Activated CD4-positive, alpha-beta T cell treated with anti-CD3 and anti-CD28 coated beads, Interleukin-10, Interleukin-2, amounts not matched to agents 100 ng/mL and 50 ng/mL, durations not matched to agents 16 hours and 8 hours (primary cell): ENCODE results near the gene TMEM192.
"Not testable (repeated sequence)": the region's sequence is repeated elsewhere in the genome, so short reads cannot be mapped to it uniquely, and the experiment has no call there.

ENCODE experiments used
- DNase-seq: peaks from one replicate; pipeline ENCODE4 v3.0.0-alpha.2; 2020

The TMEM192 gene

GRCh38 chr4:165112368-165113121 lies at the start of gene TMEM192:
Gene TMEM192 (minus strand): TSS chr4:165112860. CDS start chr4:165112773, 87 bp downstream.
- peak; percentile 95 for DNase-seq

- no peak for DNase-seq
These were observed 46.1 kb upstream of the TMEM192 start for GRCh38 chr4:165158762-165159161.

GRCh38 chr4:165156906-165157305 lies 44.2 kb upstream of the TMEM192 start:
- DNase-seq = no peak

GRCh38 chr4:165154482-165154881 lies 41.8 kb upstream of the TMEM192 start:
- no peak for DNase-seq

GRCh38 chr4:165152527-165152926 lies 39.9 kb upstream of the TMEM192 start:
- DNase-seq = no peak

- no peak for DNase-seq
These were observed 39.1 kb upstream of the TMEM192 start for GRCh38 chr4:165151734-165152133.

- DNase-seq = no peak
These were observed 37.9 kb upstream of the TMEM192 start for GRCh38 chr4:165150545-165150944.

GRCh38 chr4:165138843-165139242 lies 26.2 kb upstream of the TMEM192 start:
- DNase-seq = no peak

GRCh38 chr4:165137205-165137604 lies 24.5 kb upstream of the TMEM192 start:
- no peak for DNase-seq

- no peak for DNase-seq
These were observed 23.9 kb upstream of the TMEM192 start for GRCh38 chr4:165136529-165136928.

- no peak for DNase-seq
These were observed 20.5 kb upstream of the TMEM192 start for GRCh38 chr4:165133150-165133549.

- peak; percentile 76 for DNase-seq
These were observed 18.7 kb upstream of the TMEM192 start for GRCh38 chr4:165131247-165131832.

- no peak for DNase-seq
These were observed 17.3 kb upstream of the TMEM192 start for GRCh38 chr4:165129924-165130323.

- not testable (repeated sequence) for DNase-seq
These were observed 13.3 kb upstream of the TMEM192 start for GRCh38 chr4:165125869-165126499.

- DNase-seq = no peak
These were observed 11.8 kb upstream of the TMEM192 start for GRCh38 chr4:165124488-165124887.

GRCh38 chr4:165118256-165118909 lies 5.7 kb upstream of the TMEM192 start:
- peak; percentile 50 for DNase-seq

GRCh38 chr4:165115301-165115700 lies 2.6 kb upstream of the TMEM192 start:
- DNase-seq = no peak

GRCh38 chr4:165111906-165112367 lies 723 bp downstream of the TMEM192 start:
- no peak for DNase-seq

GRCh38 chr4:165106518-165106917 lies 6.1 kb downstream of the TMEM192 start:
- DNase-seq = no peak

- DNase-seq = no peak
These were observed 11.0 kb downstream of the TMEM192 start for GRCh38 chr4:165101641-165102040.

GRCh38 chr4:165096776-165097175 lies 15.9 kb downstream of the TMEM192 start:
- DNase-seq = no peak

GRCh38 chr4:165095291-165095690 lies 17.4 kb downstream of the TMEM192 start:
- DNase-seq = no peak

- DNase-seq = no peak
These were observed 17.8 kb downstream of the TMEM192 start for GRCh38 chr4:165094873-165095272.
